Liver (tissue), 9 donors: ENCODE data around the gene STK39. TPM values are rescaled to one million over a fixed set of nuclear protein-coding genes. Genes with fewer than 3 reads are reported as not detected.

Experiments used
- DNase-seq: peaks from one replicate; pipeline ENCODE4 v3.0.0-alpha.2; 2017; ENCODE audit warnings: low spot score
- H3K27ac ChIP-seq, 2 donors: one replicate each; pipeline ENCODE4 v1.7.0; 2013; ENCODE audit warnings: inconsistent platforms in 2 of 2, low read length in 2 of 2, control low read depth in 1 of 2, low read depth in 1 of 2, mild to moderate bottlenecking in 1 of 2
- H3K27me3 ChIP-seq, 4 donors: one replicate each; pipeline versions ENCODE4 v1.6.1 to v1.7.0; 2013; ENCODE audit warnings: low read length in 3 of 4, inconsistent platforms in 1 of 4, mild to moderate bottlenecking in 1 of 4, moderate library complexity in 1 of 4; ENCODE audit not compliant: control insufficient read depth in 4 of 4, insufficient read depth in 4 of 4
- H3K36me3 ChIP-seq, 4 donors: one replicate each; pipeline versions ENCODE4 v1.6.1 to v1.7.0; 2013; ENCODE audit warnings: low read length in 3 of 4, mild to moderate bottlenecking in 3 of 4, low read depth in 1 of 4, moderate library complexity in 1 of 4; ENCODE audit not compliant: control insufficient read depth in 4 of 4, insufficient read depth in 3 of 4
- H3K4me1 ChIP-seq, 4 donors: one replicate each; pipeline versions ENCODE4 v1.6.1 to v1.7.0; 2013; ENCODE audit warnings: low read length in 3 of 4, mild to moderate bottlenecking in 3 of 4, moderate library complexity in 1 of 4; ENCODE audit not compliant: control insufficient read depth in 4 of 4, insufficient read depth in 4 of 4
- H3K4me3 ChIP-seq, 3 donors: one replicate each; pipeline versions ENCODE4 v1.6.1 to v1.7.0; 2013; ENCODE audit warnings: low read length in 3 of 3, control low read depth in 1 of 3, low read depth in 1 of 3, mild to moderate bottlenecking in 1 of 3
- H3K9ac ChIP-seq, 2 donors: one replicate each; pipeline ENCODE4 v1.7.0; 2013; ENCODE audit warnings: low read length in 2 of 2, mild to moderate bottlenecking in 2 of 2, moderate library complexity in 2 of 2, control low read depth in 1 of 2, low read depth in 1 of 2
- H3K9me3 ChIP-seq, 4 donors: one replicate each; pipeline versions ENCODE4 v1.6.1 to v1.7.0; 2013; ENCODE audit warnings: low read length in 3 of 4; ENCODE audit not compliant: control insufficient read depth in 4 of 4
- EGR1 ChIP-seq, 2 donors: IDR thresholded peaks; 2 replicates each; pipeline ENCODE4 v1.6.1; 2016 to 2018; ENCODE audit warnings: antibody characterized with exemption in 2 of 2, low read depth in 2 of 2
- FOXA1 ChIP-seq: IDR thresholded peaks from 2 replicates; pipeline ENCODE4 v1.6.1; 2016; ENCODE audit warnings: antibody characterized with exemption
- FOXA2 ChIP-seq: IDR thresholded peaks from 2 replicates; pipeline ENCODE4 v1.6.1; 2016; ENCODE audit warnings: antibody characterized with exemption
- GABPA ChIP-seq, 2 donors: IDR thresholded peaks in 1 of 2; conservative IDR thresholded peaks in 1 of 2; 2 replicates each; pipeline ENCODE4 v1.6.1; 2016; ENCODE audit warnings: antibody characterized with exemption in 2 of 2, mild to moderate bottlenecking in 1 of 2, moderate library complexity in 1 of 2
- HNF4A ChIP-seq, 2 donors: conservative IDR thresholded peaks; 2 replicates each; pipeline ENCODE4 v1.6.1; 2016; ENCODE audit warnings: antibody characterized with exemption in 2 of 2, mild to moderate bottlenecking in 2 of 2
- HNF4G ChIP-seq: IDR thresholded peaks from 2 replicates; pipeline ENCODE4 v1.6.1; 2016; ENCODE audit warnings: antibody characterized with exemption
- JUND ChIP-seq, 2 donors: IDR thresholded peaks; 2 replicates each; pipeline ENCODE4 v1.6.1; 2016; ENCODE audit warnings: antibody characterized with exemption in 2 of 2
- NR2F2 ChIP-seq: IDR thresholded peaks from 2 replicates; pipeline ENCODE4 v1.6.1; 2016; ENCODE audit warnings: antibody characterized with exemption
- RAD21 ChIP-seq, 2 donors: IDR thresholded peaks; 2 replicates each; pipeline ENCODE4 v1.6.1; 2016; ENCODE audit warnings: antibody characterized with exemption in 2 of 2, mild to moderate bottlenecking in 2 of 2
- RXRA ChIP-seq, 2 donors: IDR thresholded peaks; 2 replicates each; pipeline ENCODE4 v1.6.1; 2017 to 2018; ENCODE audit warnings: antibody characterized with exemption in 2 of 2, mild to moderate bottlenecking in 1 of 2
- SP1 ChIP-seq: IDR thresholded peaks from 2 replicates; pipeline ENCODE4 v1.6.1; 2018; ENCODE audit warnings: antibody characterized with exemption, mild to moderate bottlenecking
- TAF1 ChIP-seq: conservative IDR thresholded peaks from 2 replicates; pipeline ENCODE4 v1.6.1; 2016; ENCODE audit warnings: antibody characterized with exemption, mild to moderate bottlenecking
- YY1 ChIP-seq: IDR thresholded peaks from 2 replicates; pipeline ENCODE4 v1.6.1; 2016; ENCODE audit warnings: antibody characterized with exemption, mild to moderate bottlenecking
- WGBS: extraction: QIAGEN DNeasy Blood & Tissue Kit; methylation state at CpG from one replicate; pipeline ENCODE4 v1.1.7; 2013; 5-methylcytosine and 5-hydroxymethylcytosine counted together
- polyA plus RNA-seq, 2 donors: library from polyadenylated mRNA; stranded (reverse) in 1 of 2; unstranded in 1 of 2; fragments of 200-250 nt in 1 of 2; fragments of >200 nt in 1 of 2; fragmentation: Nextera tagmentation in 1 of 2; extraction: Ambion mirVana in 1 of 2; gene quantifications; one replicate each; pipeline versions ENCODE4 v1.2.1 to v1.2.3, GENCODE V29; 2013 to 2015
- total RNA-seq, 2 donors: library from RNA; depleted of rRNA; stranded (reverse); fragments of >200 nt; gene quantifications; one replicate each; pipeline ENCODE4 v1.2.3, GENCODE V29; 2014
- TF ChIP-seq, protein P1 (sequence below): IDR thresholded peaks from 2 replicates; pipeline ENCODE4 v1.6.1; 2016; ENCODE audit warnings: antibody characterized with exemption, mild to moderate bottlenecking
- TF ChIP-seq, protein P2 (sequence below): IDR thresholded peaks from 2 replicates; pipeline ENCODE4 v1.6.1; 2016; ENCODE audit warnings: antibody characterized with exemption
- TF ChIP-seq, protein P3 (sequence below): IDR thresholded peaks from 2 replicates; pipeline ENCODE4 v1.6.1; 2016; ENCODE audit warnings: antibody characterized with exemption
- TF ChIP-seq, protein P4 (sequence below): IDR thresholded peaks from 2 replicates; pipeline ENCODE4 v1.6.1; 2016; ENCODE audit warnings: antibody characterized with exemption
- TF ChIP-seq, protein P5 (sequence below): fragments of 150-350 bp; IDR thresholded peaks from 2 replicates; pipeline ENCODE4 v1.5.1; 2017; ENCODE audit warnings: improper control_type of control experiment, low read depth, low read length; ENCODE audit not compliant: missing input control
- donor health status: healthy.
- donor health status: healthy.
- donor health status: healthy.
- donor health status: healthy.
- donor health status: healthy.

Gene STK39
- total and polyA plus RNA-seq, 4 donors, result 0.29 to 1.8 (median 0.73) TPM

DNA sequence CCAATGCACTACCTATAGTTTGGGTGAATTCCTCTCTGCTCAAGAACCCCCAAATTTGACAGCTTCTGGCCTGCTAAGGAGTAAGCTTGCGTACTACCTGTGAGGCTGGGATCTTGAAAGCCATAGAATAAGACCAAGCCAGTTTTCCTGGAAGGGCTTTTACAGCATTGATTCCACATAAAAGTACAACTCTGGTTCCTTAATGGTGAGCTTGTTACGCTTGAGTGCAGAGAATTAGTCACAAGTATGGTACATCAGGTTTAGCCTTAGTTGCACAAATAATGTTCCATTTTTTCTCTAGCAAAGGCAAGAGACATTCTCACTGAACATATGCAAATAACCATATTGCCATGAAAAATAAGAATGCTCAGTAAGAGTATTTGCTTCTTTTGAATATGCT is 39.1 kb upstream of the STK39 start:
- WGBS, result 52% methylated on average over 2 of the region's 2 CpGs
- Histone ChIP-seq H3K4me1 (no peaks in the 10 kb centered on the region), H3K4me3 (no peak overlapping the region), H3K27ac (no peak overlapping the region), H3K9ac (no peak overlapping the region), H3K9me3 (no peaks in the 10 kb centered on the region), H3K27me3 (no peaks in the 10 kb centered on the region), H3K36me3 (no peaks in the 10 kb centered on the region)
- no peak for TF ChIP-seq RXRA (IDR thresholded peaks at IDR 0.05)
- TF ChIP-seq TAF1, result no peak
- no peak for TF ChIP-seq RAD21 (IDR thresholded peaks at IDR 0.05)
- TF ChIP-seq YY1, result no peak
- TF ChIP-seq, protein P1, sequence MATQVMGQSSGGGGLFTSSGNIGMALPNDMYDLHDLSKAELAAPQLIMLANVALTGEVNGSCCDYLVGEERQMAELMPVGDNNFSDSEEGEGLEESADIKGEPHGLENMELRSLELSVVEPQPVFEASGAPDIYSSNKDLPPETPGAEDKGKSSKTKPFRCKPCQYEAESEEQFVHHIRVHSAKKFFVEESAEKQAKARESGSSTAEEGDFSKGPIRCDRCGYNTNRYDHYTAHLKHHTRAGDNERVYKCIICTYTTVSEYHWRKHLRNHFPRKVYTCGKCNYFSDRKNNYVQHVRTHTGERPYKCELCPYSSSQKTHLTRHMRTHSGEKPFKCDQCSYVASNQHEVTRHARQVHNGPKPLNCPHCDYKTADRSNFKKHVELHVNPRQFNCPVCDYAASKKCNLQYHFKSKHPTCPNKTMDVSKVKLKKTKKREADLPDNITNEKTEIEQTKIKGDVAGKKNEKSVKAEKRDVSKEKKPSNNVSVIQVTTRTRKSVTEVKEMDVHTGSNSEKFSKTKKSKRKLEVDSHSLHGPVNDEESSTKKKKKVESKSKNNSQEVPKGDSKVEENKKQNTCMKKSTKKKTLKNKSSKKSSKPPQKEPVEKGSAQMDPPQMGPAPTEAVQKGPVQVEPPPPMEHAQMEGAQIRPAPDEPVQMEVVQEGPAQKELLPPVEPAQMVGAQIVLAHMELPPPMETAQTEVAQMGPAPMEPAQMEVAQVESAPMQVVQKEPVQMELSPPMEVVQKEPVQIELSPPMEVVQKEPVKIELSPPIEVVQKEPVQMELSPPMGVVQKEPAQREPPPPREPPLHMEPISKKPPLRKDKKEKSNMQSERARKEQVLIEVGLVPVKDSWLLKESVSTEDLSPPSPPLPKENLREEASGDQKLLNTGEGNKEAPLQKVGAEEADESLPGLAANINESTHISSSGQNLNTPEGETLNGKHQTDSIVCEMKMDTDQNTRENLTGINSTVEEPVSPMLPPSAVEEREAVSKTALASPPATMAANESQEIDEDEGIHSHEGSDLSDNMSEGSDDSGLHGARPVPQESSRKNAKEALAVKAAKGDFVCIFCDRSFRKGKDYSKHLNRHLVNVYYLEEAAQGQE, result no peak
- TF ChIP-seq FOXA2, result no peak
- TF ChIP-seq NR2F2, result no peak
- no peak for TF ChIP-seq JUND (IDR thresholded peaks at IDR 0.05)
- TF ChIP-seq SP1, result no peak
- TF ChIP-seq HNF4A (conservative IDR thresholded peaks at IDR 0.05), result no peak
- TF ChIP-seq HNF4G, result no peak
- TF ChIP-seq, protein P2, sequence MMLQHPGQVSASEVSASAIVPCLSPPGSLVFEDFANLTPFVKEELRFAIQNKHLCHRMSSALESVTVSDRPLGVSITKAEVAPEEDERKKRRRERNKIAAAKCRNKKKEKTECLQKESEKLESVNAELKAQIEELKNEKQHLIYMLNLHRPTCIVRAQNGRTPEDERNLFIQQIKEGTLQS, result no peak
- TF ChIP-seq, protein P3, sequence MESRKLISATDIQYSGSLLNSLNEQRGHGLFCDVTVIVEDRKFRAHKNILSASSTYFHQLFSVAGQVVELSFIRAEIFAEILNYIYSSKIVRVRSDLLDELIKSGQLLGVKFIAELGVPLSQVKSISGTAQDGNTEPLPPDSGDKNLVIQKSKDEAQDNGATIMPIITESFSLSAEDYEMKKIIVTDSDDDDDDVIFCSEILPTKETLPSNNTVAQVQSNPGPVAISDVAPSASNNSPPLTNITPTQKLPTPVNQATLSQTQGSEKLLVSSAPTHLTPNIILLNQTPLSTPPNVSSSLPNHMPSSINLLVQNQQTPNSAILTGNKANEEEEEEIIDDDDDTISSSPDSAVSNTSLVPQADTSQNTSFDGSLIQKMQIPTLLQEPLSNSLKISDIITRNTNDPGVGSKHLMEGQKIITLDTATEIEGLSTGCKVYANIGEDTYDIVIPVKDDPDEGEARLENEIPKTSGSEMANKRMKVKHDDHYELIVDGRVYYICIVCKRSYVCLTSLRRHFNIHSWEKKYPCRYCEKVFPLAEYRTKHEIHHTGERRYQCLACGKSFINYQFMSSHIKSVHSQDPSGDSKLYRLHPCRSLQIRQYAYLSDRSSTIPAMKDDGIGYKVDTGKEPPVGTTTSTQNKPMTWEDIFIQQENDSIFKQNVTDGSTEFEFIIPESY, result no peak
- no peak for TF ChIP-seq FOXA1
- no peak for TF ChIP-seq EGR1 (IDR thresholded peaks at IDR 0.05; ENCODE audit: low read depth in 2 of 2)
- TF ChIP-seq, protein P4, sequence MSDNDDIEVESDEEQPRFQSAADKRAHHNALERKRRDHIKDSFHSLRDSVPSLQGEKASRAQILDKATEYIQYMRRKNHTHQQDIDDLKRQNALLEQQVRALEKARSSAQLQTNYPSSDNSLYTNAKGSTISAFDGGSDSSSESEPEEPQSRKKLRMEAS, result no peak
- no peak for TF ChIP-seq GABPA (IDR thresholded peaks at IDR 0.05 in 1 of 2, conservative IDR thresholded peaks at IDR 0.05 in 1 of 2)
- TF ChIP-seq, protein P5, sequence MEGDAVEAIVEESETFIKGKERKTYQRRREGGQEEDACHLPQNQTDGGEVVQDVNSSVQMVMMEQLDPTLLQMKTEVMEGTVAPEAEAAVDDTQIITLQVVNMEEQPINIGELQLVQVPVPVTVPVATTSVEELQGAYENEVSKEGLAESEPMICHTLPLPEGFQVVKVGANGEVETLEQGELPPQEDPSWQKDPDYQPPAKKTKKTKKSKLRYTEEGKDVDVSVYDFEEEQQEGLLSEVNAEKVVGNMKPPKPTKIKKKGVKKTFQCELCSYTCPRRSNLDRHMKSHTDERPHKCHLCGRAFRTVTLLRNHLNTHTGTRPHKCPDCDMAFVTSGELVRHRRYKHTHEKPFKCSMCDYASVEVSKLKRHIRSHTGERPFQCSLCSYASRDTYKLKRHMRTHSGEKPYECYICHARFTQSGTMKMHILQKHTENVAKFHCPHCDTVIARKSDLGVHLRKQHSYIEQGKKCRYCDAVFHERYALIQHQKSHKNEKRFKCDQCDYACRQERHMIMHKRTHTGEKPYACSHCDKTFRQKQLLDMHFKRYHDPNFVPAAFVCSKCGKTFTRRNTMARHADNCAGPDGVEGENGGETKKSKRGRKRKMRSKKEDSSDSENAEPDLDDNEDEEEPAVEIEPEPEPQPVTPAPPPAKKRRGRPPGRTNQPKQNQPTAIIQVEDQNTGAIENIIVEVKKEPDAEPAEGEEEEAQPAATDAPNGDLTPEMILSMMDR, result no peak
- no peak for DNase-seq
